Uterus (tissue), 4 donors: ENCODE data around the gene CFAP107. TPM values are rescaled to one million over a fixed set of nuclear protein-coding genes. Genes with fewer than 3 reads are reported as not detected.

Experiments
- DNase-seq, 2 donors: peaks; one replicate each; pipeline ENCODE4 v3.0.0-alpha.2; 2019 to 2020
- H3K27ac ChIP-seq, 2 donors: fragments of 200-600 bp; sonication (generic); 1 replicate in 1 of 2; 2 replicates in 1 of 2; pipeline ENCODE4 v1.5.1; 2016 to 2018
- H3K27me3 ChIP-seq, 2 donors: fragments of 200-600 bp; sonication (generic); one replicate each; pipeline ENCODE4 v1.5.1; 2018 to 2019; ENCODE audit warnings: control low read depth in 1 of 2
- H3K36me3 ChIP-seq, 2 donors: fragments of 200-600 bp; sonication (generic); one replicate each; pipeline ENCODE4 v1.5.1; 2019; ENCODE audit warnings: control low read depth in 1 of 2
- H3K4me1 ChIP-seq, 2 donors: fragments of 200-600 bp; sonication (generic); one replicate each; pipeline ENCODE4 v1.5.1; 2018 to 2019; ENCODE audit warnings: control low read depth in 1 of 2
- H3K4me3 ChIP-seq, 2 donors: fragments of 200-600 bp; sonication (generic); 1 replicate in 1 of 2; 2 replicates in 1 of 2; pipeline ENCODE4 v1.5.1; 2018 to 2019; ENCODE audit warnings: mild to moderate bottlenecking in 1 of 2
- H3K9me3 ChIP-seq, 2 donors: fragments of 200-600 bp; sonication (generic); one replicate each; pipeline ENCODE4 v1.5.1; 2019; ENCODE audit warnings: control low read depth in 1 of 2
- CTCF ChIP-seq, 4 experiments: fragments of 200-600 bp in 2 of 4; fragments of 450-650 bp in 2 of 4; sonication (generic) in 2 of 4; IDR thresholded peaks; one replicate each; pipeline ENCODE4 v1.5.1; 2016 to 2019; ENCODE audit warnings: antibody characterized with exemption in 4 of 4, mild to moderate bottlenecking in 2 of 4, moderate library complexity in 1 of 4
- POLR2A ChIP-seq, 2 donors: fragments of 450-650 bp; IDR thresholded peaks; one replicate each; pipeline ENCODE4 v1.6.1; 2016; ENCODE audit warnings: antibody characterized with exemption in 2 of 2, mild to moderate bottlenecking in 1 of 2, moderate library complexity in 1 of 2
- intact Hi-C: fragments of 100-400 bp; cut with DNase I; formaldehyde crosslinking; loops from one replicate; pipeline ENCODE4 v1.15.1; 2023; ENCODE audit warnings: low total_unique reads
- total RNA-seq, 4 donors: library from RNA; depleted of rRNA in 3 of 4; stranded (reverse); fragments of >200 nt in 3 of 4; gene quantifications; one replicate each; pipeline versions ENCODE4 v1.1.0 to v1.2.4, GENCODE V29; 2014 to 2023
- donor health status: DM: yes; HTN: yes; CAD: no.

Gene CFAP107
- under 1 TPM in 1 of 4 donors, not detected in 3; 0.14 TPM for total RNA-seq

- Histone ChIP-seq H3K9me3 (peaks cover 0 to 12% of the 10 kb centered on the region in 2 donors), H3K4me1 (no peaks in the 10 kb centered on the region), H3K27ac (no peak within 1 kb of the TSS), H3K4me3 (no peak within 1 kb of the TSS), H3K36me3 (no peaks in the 10 kb centered on the region), H3K27me3 (no peaks in the 10 kb centered on the region)
- intact Hi-C loops, result no loop called here
- no peak for TF ChIP-seq CTCF (IDR thresholded peaks at IDR 0.05)
- TF ChIP-seq POLR2A (IDR thresholded peaks at IDR 0.05), result no peak
- no peak for DNase-seq
These were observed at the start of gene CFAP107 for GRCh38 chr1:12745992-12746323. Gene CFAP107, plus strand, starts transcription at chr1:12746200. Its CDS starts 231 bp downstream, at chr1:12746431.

GRCh38 chr1:12696658-12697057 is 49.3 kb upstream of the CFAP107 start:
- Histone ChIP-seq H3K4me3 (no peak overlapping the region), H3K4me1 (no peaks in the 10 kb centered on the region), H3K9me3 (no peaks in the 10 kb centered on the region), H3K36me3 (no peaks in the 10 kb centered on the region), H3K27ac (no peak overlapping the region), H3K27me3 (no peaks in the 10 kb centered on the region)
- intact Hi-C loops, result no loop called here
- no peak for DNase-seq
- TF ChIP-seq POLR2A (IDR thresholded peaks at IDR 0.05) (no peak), CTCF (IDR thresholded peaks at IDR 0.05) (no peak)

GRCh38 chr1:12697397-12697796 is 48.6 kb upstream of the CFAP107 start:
- Histone ChIP-seq H3K9me3 (no peaks in the 10 kb centered on the region), H3K27me3 (no peaks in the 10 kb centered on the region), H3K36me3 (no peaks in the 10 kb centered on the region), H3K4me1 (no peaks in the 10 kb centered on the region), H3K4me3 (no peak overlapping the region), H3K27ac (no peak overlapping the region)
- DNase-seq, result no peak
- TF ChIP-seq CTCF (IDR thresholded peaks at IDR 0.05), result no peak
- intact Hi-C loops, result no loop called here

GRCh38 chr1:12703821-12704451 is 42.1 kb upstream of the CFAP107 start:
- no peaks in the 10 kb centered on the region for H3K36me3 ChIP-seq
- intact Hi-C loops, result no loop called here
- TF ChIP-seq POLR2A (IDR thresholded peaks at IDR 0.05) (no peak), CTCF (IDR thresholded peaks at IDR 0.05) (no peak)

GRCh38 chr1:12706061-12706460 is 39.9 kb upstream of the CFAP107 start:
- Histone ChIP-seq H3K4me3 (no peak overlapping the region), H3K27ac (no peak overlapping the region), H3K36me3 (no peaks in the 10 kb centered on the region), H3K9me3 (no peaks in the 10 kb centered on the region), H3K4me1 (no peaks in the 10 kb centered on the region), H3K27me3 (no peaks in the 10 kb centered on the region)
- TF ChIP-seq POLR2A (IDR thresholded peaks at IDR 0.05) (no peak), CTCF (IDR thresholded peaks at IDR 0.05) (no peak)
- no peak for DNase-seq
- intact Hi-C loops, result no loop called here

More at GRCh38 chr1:12703821-12704451, 42.1 kb upstream of the CFAP107 start:
- no peak for DNase-seq
- no peaks in the 10 kb centered on the region for H3K4me1 ChIP-seq
- H3K27me3 ChIP-seq, result no peaks in the 10 kb centered on the region
- H3K9me3 ChIP-seq, result no peaks in the 10 kb centered on the region
- no peak overlapping the region for H3K27ac ChIP-seq
- no peak overlapping the region for H3K4me3 ChIP-seq
